Measurements from ENCODE around the gene MKNK1.

DNA sequence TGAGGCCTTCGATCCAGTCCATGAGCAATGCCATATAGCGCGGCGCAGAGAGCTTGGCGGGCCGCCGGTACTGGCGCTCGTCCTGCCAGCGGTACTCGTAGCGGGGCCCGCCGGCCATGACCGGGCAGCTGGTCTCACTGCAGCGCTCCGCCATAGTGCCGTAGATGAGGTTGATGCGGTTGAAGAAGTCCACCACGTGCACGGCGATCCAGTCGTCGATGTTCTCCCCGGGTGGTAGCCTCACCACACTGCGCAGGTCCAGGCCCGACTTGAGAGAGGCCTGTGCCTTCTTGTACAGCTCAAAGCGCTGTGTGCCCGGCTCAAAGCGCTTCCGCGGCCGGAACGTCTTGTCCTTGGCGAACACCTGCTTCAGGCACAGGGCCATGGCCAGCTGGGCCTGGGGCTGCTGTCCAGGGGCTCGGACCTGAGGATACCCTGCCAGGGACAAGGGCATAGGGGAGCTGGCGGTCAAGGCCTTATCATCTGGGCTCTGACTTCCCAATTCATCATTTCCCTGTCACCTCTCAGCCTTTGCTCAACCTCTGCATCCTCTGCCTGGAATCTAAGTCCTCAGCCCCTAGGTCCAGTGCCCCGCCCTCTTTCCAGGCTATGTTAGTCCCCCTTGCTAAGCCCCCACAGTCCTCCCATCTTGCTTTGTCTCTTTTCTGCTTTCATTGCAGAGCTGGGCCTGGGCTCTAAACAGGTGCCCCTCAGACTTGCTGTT is 9.0 kb upstream of the MKNK1 start:
- TF ChIP-seq POLR2A (IDR thresholded peaks at IDR 0.05; ENCODE audit: low read length) (no peak), GATA1 (IDR thresholded peaks at IDR 0.05; ENCODE audit: low read depth, low read length) (no peak)
